Measurements from ENCODE around the gene IFT88.

DNA sequence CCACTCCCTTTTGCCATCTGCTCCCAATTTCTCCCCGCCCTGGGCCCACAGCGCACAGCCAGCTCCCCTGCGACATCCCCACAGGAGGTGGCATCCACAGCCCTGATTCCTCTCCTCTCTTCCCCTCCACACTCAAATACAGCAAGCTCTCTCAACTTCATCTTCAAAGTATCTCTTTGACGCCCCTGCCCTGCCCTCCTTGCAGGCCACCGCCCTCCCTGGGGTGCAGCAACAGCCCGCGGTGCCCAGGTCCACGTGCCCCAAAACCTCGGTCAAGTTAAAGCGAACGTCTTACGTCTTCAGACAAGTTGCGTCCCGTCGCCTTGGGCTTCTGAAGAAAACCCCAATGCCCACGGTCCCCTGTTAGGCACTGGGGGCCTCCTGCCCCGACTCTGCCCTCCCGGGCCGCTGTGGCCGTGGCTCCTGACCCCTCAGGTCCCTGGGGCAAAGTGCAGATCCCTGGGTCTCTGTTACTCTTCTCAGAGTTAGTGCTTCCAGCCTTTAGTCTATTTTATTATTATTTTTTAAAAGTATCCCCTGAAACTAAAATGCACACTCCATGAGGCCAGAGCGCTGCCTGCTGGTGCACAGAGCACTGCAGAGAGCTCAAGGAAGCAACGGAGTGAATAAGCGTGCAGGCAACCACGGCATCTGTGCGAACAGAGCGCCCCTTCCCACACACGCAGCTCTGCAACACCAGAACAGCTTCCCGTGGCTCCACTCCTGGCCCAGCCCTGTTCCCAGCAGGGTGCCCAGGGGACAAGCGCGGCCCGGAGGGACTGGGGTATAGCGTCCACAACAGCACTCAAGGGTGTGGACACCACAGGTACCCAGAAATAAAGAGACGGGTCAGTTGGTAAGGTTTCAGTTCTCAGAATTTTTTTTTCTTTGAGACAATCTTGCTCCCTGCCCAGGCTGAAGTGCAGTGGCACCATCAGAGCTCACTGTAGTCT, 163.0 kb downstream of the IFT88 start:
- TF ChIP-seq, protein P1, sequence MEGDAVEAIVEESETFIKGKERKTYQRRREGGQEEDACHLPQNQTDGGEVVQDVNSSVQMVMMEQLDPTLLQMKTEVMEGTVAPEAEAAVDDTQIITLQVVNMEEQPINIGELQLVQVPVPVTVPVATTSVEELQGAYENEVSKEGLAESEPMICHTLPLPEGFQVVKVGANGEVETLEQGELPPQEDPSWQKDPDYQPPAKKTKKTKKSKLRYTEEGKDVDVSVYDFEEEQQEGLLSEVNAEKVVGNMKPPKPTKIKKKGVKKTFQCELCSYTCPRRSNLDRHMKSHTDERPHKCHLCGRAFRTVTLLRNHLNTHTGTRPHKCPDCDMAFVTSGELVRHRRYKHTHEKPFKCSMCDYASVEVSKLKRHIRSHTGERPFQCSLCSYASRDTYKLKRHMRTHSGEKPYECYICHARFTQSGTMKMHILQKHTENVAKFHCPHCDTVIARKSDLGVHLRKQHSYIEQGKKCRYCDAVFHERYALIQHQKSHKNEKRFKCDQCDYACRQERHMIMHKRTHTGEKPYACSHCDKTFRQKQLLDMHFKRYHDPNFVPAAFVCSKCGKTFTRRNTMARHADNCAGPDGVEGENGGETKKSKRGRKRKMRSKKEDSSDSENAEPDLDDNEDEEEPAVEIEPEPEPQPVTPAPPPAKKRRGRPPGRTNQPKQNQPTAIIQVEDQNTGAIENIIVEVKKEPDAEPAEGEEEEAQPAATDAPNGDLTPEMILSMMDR (IDR thresholded peaks at IDR 0.05): no peak
- no peak for TF ChIP-seq POLR2A (IDR thresholded peaks at IDR 0.05)
- TF ChIP-seq POLR2AphosphoS5 (IDR thresholded peaks at IDR 0.05): no peak
